Measurements from ENCODE around the gene ITPK1.

ITPK1 gene

DNA sequence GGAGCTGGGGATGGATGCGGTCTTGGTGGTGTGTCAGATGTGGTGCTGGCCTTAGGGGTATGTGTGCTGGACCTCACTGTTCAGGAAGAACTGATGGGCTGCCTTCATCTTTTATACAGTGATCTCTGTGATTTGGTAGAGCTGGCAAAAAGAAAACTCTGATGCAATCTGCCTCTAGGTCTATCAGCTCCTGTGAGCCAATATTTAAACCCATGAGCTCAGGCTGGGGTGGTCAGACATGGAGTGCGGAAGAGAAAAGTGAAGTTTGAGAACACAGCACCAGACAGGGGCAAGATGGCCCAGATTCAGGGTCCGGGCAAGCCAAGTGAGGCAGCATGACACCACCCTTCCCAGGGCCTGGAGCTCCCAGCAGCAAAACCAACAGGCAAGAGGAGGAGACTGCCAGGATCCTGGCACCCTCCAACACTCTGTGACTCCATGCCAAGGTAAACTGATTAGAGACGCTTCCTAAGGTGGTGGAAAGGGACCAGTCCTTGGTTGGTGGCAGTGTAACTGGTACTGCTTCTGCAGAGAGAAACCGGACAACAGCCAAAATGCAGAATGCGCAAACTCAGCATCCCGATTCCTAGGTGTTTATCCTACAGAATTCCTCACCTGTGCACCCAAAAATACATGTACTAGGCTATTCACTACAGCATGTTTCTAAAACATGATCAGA lies 110.5 kb downstream of the ITPK1 start:
- no peak for DNase-seq

DNA sequence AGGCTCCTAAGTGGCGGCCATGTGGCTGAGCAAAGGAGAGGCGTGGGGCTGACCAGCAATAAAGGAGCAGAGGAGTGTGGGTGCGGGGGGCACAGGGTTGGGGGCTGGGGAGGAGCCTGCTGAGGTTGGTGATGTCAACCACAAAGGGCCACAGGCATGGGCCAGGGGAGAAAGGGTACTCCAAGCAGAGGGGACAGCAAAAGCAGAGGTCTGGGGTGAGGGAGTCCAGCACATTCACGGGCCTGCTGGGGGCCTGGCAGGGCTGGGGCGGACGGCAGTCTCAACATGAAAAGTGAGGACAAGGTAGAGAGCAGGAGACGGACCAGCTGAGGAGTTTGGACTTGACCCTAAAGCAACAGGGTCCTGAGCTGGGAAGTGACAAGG lies 111.0 kb downstream of the ITPK1 start:
- no peak for DNase-seq

DNA sequence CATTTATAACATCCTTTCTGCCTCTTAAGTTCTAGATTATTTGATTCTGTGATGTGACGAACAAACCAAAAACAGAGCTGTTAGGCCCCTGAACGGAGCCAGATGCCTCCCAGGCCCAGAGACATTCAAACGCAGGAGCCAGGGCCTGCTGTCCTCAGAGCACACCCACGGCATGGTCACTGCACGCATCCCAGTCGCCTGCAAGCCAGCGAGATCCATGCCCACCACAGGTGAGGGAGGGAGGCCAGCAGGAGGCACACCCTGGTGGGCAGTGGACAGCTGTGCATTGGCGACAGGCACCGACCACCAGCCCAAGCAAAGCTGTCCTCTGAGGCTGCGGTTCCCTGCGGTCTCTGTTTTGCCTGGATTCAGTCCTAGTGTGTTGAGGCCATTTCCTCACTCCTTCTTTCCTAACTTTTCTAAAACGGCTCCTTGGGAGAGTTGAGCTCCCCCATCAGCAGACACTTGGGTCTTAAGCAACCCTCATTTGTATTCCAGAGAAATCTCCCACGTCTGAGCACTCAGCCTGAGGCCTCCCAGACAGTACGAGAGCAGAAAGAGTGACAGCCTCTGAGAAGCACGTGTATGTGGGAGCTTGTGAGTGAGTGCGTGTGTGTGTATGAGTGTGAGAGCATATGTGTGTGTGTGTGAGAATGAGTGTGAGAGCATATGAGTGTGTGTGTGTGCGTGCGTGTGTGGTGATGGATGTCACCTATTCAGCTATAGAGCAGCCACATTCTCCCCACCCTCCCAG lies 111.6 kb downstream of the ITPK1 start:
- DNase-seq, result peak; percentile 7

DNA sequence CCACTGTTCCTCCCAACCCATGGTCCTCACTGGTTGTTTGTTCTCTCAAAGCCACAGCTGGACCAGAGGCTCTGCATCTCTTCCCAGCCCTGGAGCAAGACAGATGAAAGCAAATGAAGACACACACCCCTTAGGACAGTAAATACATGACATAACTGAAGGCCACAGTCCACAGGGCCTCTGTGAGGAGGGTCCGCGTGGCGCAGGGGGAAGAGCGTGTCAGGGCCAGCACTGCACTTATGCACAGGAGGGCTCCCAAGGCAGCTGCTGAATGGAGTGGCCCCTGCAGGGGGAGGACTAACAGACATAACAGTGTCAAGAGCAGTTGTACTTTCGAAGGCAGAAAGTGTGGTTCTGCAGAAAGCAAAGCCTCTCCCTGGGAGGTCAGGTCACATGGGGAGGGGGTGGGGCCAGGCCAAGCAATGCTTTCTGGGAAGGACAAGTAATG lies 112.8 kb downstream of the ITPK1 start:
- no peak for DNase-seq

DNA sequence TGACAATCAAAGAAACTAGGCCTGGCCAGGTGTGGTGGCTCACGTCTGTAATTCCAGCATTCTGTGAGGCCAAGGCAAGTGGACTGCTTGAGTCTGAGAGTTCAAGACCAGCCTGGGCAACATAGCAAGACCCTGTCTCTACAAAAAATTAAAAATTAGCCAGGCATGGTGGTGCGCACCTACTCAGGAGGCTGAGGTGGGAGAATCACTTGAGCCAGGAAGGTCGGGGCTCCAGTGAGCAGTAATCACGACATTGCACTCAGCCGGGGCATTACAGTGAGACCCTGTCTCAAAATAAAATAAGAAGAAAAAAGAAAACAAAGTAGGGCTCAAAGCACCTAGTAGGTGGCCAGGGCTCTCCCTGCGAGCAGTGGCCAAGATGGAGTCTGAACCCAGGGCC lies 113.7 kb downstream of the ITPK1 start:
- DNase-seq, result no peak

DNA sequence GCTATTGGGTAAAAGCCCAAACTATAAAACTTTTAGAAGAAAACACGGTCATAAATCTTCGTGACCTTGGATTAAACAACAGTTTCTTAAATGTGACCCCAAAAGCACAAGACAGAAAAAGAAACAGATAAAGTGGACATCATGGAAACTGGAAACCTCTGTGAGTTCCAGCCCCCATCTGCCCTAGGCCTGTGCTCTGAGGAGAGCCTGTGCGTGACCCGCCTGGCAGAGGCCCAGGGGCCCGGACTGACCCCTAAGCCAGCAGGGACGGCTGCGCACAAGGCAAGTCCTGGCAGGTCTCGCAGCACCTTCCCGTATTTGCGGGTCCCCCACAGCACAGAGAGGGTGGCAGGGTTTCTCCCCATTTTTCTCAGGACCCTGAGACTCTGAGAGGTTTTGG lies 116.8 kb downstream of the ITPK1 start:
- DNase-seq, result no peak

DNA sequence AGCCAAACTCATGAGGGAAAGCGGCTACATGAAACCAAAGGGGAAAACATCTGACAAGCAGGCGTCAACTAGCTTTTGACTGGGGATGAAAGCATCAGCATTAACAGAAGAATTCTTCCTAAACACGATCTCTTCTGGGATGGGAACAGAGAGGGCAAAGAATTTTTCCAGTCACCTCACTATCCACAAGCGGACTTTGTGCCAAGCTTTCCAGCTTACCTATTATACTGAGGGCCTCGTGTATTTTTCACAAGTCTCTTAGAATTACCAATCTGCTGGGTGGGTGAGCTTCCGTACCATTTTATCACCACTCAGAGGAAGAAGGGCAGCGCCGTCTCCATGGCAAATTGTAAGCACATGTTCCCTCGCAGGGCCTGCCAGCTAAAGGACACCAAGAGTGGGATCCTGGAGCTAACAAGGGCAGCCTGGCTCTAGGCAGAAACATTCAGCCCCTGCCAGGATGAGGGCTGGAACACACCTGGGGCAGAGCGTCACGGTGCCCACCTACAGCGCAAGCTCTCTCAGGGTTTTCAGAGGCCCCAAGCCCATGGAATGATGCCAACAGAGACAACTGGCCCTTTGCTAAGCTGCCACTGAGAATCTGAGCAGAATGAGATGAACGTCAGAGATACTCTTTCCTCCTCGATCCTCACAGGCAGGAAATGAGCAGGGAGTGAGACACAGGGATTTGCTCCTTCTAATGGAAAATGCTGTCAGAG lies 118.2 kb downstream of the ITPK1 start:
- DNase-seq, result peak; percentile 9

DNA sequence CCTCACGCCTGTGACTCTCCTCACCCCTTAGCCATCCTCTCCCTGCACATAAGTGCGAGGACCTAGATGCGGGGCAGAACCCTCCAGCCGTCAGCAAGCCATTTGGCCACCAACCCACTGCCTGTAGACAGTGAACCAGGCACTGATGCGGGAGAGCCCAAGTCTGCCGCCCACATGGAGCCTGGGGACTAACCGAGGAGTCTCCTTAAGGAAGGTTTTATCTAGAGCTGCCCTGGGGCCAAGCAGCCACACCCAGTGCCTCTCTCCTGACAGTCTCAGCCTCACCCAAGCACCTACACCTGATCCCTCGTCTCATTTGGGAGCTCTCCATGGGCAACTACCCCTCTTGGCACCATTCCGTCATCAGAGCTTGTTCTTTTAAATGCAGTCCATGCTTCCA lies 120.1 kb downstream of the ITPK1 start:
- DNase-seq, result no peak

DNA sequence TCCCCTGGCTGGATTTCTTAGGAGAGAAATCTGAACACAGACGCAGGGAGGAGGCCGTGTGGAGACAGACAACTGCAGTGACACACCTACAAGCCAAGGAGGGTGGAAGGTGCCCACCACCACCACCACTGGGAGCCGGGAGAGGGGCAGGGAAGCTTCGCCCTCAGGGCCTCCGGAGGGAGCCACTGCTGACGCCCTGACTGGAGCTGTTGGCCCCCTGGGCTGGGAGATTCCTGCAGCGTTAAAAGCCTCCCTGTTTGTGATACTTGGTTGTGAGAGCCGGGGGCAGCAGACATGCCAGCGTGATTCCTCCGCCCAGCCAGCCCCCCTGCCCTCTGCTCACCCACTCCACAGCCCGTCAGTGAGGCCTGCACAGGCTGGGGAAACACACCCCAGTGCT lies 120.8 kb downstream of the ITPK1 start:
- DNase-seq, result no peak

DNA sequence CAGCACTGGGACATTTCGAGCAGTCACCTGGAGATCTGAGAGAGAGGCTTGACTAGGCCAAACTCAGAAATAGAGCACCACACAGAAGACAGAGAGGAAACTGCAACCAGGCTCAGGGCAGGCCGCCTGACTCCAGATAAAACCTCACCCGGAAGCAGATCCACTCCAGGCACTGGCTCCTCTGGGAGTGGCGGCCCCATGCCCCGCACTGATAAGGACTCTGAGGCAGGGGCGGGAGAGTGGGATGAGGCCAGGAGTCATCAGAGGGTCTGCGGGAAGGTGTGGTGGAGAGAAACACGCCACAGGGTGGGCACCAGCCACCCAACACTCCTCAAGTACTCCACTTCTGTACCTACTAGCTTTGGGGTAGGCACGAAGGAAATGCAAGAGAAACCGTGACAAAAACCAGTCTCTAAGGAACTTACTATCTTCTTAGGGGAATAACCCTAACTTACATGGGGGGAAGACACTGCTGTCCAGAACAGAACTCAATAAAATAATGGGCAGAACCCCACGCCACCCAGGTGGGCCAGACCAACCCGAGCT lies 121.5 kb downstream of the ITPK1 start:
- DNase-seq, result no peak

DNA sequence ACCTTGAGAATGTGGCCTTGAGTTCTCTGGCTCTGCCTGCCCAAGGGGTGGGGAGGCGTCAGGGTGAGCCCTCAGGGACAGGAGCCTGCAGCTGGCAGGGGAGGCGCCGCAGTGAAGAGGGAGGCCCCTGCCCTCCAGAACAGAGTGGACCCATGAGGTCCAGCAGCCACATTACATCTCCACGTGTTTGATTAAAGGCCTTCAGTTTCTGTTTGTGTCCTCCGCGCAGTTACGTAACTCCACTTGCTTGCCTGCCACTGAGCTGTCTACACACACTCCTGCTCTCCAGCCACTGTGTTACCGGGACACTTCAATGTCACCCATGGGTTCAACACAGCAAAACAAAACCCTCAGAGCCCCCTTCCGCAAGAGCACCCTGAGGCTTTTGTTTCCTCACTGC lies 122.4 kb downstream of the ITPK1 start:
- DNase-seq, result no peak

DNA sequence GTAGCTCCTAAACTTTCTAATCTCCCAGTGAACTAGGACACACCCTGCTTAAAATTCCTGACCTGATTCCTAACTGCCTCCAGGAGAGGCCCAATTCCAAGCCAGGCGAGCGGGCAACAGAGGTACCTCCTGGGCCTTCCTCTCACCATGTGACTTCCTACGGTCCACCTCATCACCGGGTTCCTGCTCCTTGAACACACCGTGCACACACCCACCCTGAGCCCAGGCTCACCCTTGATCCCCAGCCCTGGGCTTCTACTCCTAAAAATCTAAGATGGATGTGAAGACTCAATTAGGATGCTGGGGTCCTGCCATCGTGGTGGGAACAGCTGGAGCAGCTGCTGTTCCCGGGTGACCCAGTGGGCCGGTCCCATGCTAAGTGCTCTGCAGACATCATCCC lies 124.2 kb downstream of the ITPK1 start:
- DNase-seq, result no peak

DNA sequence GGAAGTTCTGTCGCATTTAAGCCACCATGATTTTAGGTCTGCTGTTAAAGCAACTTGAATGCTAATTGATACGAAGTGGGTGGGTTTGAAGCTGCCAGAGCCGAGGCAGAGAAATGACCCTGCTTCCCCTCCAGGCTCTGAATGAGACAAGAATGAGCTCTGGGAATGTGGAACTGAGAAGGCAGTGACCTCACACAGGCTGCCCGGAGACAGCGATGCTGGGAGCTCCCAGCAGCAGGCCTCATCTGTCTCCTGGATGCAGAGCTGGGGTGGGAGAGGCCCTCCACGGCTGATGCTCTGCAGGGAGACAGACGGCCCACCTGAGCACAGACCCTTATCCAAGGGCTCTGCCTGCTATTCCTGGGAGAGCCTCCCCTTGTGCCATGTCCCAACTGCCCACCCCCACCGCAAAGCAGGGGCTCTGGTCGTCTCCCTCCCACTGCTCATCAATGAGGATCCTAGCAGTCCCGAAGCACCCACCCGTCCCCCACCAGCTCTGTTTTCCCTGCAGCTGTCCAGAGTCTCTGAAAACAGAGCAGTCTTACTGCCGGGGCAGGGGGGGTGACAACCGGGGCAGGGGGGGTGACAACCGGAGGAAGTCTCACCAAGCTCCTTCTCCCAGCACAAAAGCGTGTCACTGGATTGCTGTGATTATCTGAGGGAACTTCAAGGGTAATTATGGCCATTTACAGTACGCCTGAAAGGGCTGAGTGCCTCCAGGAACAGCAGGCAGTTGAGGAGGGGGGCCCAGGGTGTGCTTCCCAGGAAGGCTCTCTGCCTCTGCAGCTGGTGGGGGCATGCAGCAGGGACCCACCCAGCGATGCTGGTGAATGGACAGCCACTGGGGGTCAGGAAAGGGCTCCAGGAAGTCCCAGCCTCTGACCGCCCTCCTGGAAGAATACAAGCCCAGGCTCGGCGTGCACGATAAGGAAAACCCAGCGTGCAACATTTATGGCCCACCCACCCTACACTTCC lies 125.0 kb downstream of the ITPK1 start:
- no peak for DNase-seq

DNA sequence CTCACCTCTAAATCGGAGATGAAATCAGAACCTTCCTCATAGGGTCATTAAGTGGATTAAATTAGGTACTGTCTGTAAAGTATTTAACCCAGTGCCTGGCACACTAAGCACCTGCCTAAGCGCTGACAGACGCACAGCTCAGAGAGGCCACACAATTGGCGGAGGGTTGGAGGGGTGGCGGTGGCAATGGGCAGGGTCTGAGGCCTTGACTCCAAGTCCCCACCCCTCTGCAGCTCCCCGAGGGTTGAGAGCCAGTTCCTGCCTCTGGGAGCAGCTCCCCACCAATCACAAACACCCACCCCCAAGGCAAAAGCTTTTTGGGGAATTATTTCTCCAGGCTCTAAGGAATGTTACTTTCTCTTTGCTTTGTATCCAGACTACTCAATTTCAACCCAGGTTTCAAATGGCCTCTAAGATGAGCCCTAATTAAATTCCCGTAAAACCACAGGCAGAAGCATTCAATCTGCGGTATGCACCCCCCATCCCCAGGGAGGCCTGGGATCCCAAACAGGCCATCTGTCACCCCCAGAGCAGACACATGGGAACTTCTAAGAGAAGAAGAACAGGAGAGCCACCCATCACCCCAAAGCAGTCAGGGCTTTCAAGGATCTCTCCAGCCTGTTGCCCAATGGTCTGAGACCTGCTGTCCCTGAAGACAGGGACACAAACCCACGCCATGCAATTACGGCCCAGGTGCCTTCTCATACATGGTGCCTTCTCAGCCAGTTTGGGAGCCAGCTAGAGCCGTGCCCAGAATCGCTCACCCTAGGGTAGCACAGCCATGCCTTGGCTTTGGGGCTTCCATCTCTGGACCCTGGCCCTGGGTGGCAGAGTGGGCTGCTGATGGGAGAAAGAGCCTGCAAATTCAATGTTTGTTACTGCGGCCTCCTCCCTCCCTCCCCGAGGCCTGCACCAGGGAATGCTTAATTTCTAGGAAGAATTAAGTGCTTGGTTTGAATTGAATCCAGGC lies 126.7 kb downstream of the ITPK1 start:
- DNase-seq, result peak; percentile 48

DNA sequence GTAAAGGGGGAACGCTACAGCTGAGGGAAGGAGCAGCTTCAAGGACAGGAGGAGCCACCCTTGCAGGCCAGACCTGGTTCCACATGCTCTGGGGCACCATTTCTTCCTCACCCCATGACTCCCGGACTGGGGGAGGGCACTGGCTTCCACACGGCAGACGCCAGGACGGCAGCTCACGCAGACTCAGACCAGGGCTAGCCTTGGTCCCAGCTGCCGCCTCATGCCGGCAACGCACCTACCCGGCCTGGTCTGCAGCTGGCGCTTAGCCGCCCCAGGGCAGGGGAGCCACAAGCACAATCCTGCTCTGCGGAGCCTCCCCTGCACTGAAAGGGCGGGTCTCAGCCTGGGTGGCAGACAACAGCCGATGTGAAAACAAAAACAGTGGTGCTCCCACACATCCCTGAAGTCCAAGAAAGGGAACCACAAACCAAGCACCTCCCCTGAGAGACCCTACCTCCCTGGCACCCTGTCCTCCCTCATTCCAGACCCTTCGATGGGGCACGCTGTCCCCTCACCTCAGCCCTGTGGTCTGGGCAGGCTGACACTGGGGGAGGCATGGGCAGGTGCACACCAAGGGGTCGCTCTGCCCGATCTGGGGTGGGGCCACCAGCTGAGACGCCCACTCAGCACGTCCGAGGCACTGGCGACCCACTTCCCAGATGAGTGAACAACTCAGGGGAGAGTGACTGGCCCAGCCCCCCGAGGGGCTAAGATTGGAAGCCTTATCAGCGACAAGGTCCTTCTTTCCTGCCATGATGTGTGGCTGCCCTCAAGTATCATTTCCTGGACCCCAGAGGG lies 127.8 kb downstream of the ITPK1 start:
- no peak for DNase-seq

DNA sequence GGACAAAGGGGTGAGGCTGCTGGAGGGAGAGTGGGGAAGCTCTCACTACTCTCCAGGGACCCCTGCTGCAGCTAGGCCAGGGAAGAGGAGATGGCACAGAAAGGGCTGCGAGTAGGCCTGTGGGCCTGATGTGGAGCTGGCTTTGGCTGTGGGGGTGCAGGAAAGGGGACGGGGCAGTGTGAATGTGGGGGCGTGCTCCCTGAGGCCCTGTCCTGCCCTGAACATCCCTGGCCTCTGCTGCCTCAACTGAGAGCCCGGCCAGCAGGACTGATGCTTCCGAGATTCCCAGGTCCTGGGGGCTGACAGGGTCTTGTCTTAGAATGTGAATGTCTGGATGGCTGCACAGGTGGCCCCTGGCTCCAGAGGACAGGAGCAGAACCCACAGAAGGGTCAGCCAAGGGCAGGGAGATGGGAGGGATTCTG lies 128.6 kb downstream of the ITPK1 start:
- DNase-seq, result no peak

DNA sequence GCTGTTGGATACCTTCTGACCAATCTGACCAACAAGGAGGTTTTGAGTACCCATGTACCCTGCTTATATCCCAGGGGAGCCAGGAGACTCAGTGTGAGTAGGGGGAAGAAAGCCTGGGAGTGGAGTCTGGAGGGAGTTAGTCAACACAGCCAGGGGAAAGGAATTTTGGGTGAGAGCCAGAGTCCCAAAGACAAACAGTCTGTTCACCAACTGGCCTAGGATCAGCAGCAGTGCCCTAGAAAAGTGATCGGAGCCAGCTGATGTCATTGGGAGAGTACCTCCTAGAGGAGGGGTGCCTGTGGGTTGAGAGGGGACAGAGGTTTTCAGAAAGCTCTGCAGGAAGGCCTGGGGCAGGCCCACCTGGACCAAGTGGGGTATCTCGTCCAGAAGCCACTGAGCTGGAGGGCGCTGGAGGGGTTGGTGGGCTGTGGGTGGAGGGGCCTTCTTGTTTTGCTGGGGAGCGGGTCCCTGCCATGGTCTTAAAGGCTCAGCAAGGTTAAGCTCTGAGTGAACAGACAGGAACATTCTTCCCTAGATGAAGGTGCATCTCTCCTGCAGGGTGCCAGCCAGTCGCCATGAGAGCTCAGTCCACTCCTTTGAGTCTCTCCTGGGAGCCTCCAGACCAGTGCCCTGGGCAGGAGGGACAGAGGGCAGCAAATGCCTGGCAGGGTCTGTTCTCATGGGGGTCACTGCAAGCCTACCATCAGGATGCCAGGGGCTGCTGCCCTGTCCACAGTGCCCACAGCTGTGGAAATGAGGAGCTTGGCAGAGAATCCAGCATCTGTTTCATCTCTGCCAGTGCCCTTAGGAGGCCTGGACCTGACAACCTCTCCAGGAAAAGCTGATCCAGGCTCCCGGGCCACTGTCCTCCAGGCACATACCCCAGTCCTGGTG lies 129.2 kb downstream of the ITPK1 start:
- peak; percentile 68 for DNase-seq

DNA sequence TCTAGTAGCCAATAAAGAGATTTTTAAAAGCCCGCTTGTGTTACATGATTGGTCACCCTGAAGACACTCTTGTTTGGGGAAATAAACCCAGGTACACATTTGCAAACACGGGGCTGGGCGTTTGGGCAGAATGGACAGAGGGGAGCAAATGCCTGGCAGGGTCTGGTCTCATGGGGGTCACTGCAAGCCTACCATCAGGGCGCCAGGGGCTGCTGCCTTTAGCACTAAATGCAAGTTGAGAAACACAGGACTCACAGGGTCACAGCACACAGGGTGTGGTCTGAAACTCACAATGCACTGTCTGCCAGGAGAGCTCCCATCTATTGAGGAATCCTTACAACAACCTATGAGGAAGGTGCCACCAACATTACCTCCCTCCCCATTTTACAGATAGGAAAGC lies 130.2 kb downstream of the ITPK1 start:
- DNase-seq, result no peak

DNA sequence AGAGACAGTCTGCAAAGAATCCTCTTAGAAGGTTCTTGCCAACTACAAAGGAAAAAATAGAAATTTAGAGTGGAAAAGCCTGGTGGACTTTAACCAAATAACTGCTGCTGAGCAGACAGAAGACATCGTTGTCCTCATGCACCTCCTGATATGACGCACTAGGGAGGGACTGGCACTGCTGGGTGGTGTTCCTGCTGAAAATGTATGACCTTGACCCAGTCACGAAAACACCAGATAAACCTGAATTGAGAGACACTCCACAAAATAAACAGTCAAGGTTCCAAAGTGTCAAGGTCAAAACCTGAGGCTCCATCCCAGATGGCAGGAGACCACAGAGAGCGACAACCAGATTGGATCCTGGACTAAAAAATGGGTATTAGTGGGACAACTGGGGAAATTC lies 130.8 kb downstream of the ITPK1 start:
- no peak for DNase-seq

Data from fibroblast of upper back skin (primary cell).